Fibroblast of skin of right quadriceps (primary cell): ENCODE results near the gene ZNF536.

Source experiments
- DNase-seq: peaks from one replicate; pipeline ENCODE4 v3.0.0-alpha.2; 2013

ZNF536 gene

GRCh38 chr19:30570194-30570593 lies 198.0 kb downstream of the ZNF536 start:
- no peak for DNase-seq

GRCh38 chr19:30577551-30578105 lies 205.4 kb downstream of the ZNF536 start:
- peak; percentile 39 for DNase-seq

- no peak for DNase-seq
Observed at GRCh38 chr19:30579419-30579818, 207.2 kb downstream of the ZNF536 start.

GRCh38 chr19:30580673-30581072 lies 208.5 kb downstream of the ZNF536 start:
- no peak for DNase-seq

- DNase-seq: no peak
Observed at GRCh38 chr19:30584090-30584489, 211.9 kb downstream of the ZNF536 start.

- no peak for DNase-seq
Observed at GRCh38 chr19:30587869-30588268, 215.7 kb downstream of the ZNF536 start.

GRCh38 chr19:30590596-30591229 lies 218.5 kb downstream of the ZNF536 start:
- no peak for DNase-seq

GRCh38 chr19:30593356-30593755 lies 221.2 kb downstream of the ZNF536 start:
- no peak for DNase-seq

- DNase-seq: no peak
Observed at GRCh38 chr19:30593975-30594745, 222.0 kb downstream of the ZNF536 start.

- no peak for DNase-seq
Observed at GRCh38 chr19:30596268-30596667, 224.1 kb downstream of the ZNF536 start.

GRCh38 chr19:30596813-30597399 lies 224.7 kb downstream of the ZNF536 start:
- no peak for DNase-seq

GRCh38 chr19:30598688-30599087 lies 226.5 kb downstream of the ZNF536 start:
- no peak for DNase-seq

GRCh38 chr19:30602661-30603350 lies 230.6 kb downstream of the ZNF536 start:
- DNase-seq: no peak

- DNase-seq: no peak
Observed at GRCh38 chr19:30604657-30605056, 232.5 kb downstream of the ZNF536 start.

GRCh38 chr19:30605333-30605732 lies 233.1 kb downstream of the ZNF536 start:
- no peak for DNase-seq

GRCh38 chr19:30606114-30607050 lies 234.2 kb downstream of the ZNF536 start:
- no peak for DNase-seq
